CD4-positive, alpha-beta T cell treated with Interleukin-6 at 100 ng/mL for 8 hours (primary cell): ENCODE measurements around the gene KASH5.

ENCODE experiments used
- DNase-seq: peaks from one replicate; pipeline ENCODE4 v3.0.0-alpha.2; 2020; ENCODE audit warnings: mixed read lengths, low spot score

The KASH5 gene

DNA sequence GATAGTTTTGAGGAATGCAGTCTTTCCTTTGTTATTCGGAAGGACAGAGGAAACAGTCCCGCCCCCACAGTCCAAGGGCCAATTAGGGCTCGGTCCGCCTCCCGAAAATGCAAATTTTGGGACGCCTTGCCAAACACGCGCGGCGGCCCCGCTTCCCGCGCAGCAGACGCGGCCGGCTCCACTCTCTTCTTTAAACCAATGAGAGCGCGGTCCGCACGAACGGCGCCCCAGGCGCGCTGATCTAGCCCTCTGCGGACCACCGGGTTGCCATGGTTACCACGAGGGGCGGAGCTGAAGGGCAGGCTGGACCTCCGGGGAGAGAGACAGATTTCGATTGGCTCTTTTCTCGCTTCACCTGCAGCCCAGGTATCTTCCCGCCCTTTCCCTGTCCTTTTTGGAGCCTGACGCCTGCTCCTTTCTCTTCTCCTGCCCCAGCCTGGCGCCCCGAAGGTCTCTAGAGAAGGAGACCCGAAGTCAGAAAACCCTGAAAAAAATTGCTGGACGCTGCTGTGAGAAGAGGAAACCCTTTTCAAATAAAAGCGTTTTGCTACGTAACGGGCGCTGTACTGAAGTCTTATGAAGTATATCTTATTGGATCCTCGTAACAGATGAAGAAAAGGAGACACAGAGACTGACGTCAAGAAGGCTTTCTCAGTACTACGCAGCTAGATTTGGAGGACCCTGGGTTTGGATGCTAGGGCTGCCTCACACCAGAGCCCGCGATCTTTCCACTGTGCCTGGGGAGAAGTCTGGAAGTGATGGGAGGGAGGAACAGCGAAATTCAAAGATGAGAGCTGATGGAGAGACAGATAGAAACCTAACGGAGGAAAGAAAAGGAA is 33.2 kb downstream of the KASH5 start:
- peak; percentile 7 for DNase-seq

DNA sequence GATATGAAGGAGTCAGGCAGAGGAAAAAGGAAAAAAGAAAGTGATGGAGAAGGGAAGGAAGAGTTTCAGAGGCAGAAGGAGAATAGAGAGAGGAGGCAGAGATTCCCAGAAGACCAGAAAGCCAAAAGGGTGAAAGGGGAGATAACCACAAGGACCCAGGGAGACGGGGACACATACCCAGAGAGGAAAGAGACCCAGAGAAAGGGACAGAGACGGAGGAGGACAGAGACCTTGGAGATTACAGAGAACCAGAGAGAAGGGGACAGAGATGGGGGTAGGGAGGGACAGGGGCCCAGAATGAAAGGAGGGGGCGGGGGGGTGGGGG is 33.8 kb downstream of the KASH5 start:
- DNase-seq, result no peak

- peak; percentile 29 for DNase-seq
Measured at GRCh38 chr19:49422407-49423070, 34.5 kb downstream of the KASH5 start.

GRCh38 chr19:49423071-49423984 is 35.3 kb downstream of the KASH5 start, which contains the start of gene PTH2:
Gene PTH2 (minus strand): TSS chr19:49423441. CDS start chr19:49423339, 102 bp downstream.
- DNase-seq, result no peak

DNA sequence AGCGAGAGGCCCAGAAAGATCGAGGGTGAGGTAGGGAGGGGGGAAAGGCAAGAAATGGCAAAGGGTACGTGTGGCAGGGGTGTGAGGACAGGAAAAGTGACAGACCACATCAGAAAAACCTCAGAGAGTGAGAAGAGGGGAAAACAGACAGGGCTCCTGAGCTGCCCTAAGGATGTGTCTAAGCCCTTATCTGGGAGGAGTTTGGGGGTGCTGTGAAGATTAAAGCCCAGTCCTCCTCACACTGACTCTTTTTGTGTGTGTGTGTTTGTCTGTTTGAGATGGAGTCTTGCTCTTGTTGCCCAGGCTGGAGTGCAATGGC is 35.9 kb downstream of the KASH5 start:
- DNase-seq, result peak; percentile 29

DNA sequence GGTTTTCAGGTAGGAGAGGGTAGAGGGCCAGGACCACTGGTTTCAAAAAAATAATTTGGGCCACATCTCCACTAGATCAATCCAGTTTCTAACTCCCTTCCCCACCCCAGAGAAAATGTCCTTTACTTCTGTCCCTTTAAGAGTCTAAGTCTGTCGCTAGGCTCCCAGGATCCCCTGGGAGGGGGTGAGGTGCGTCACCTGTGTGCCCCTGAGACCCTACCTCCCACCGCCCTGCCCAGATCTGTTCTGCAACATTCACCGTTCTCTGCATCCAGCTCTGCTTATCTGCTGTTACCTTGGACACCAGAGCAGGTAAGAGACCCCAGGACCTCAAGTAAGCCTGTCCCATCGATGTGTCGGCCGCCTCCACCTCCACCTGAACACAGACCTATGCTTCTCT is 37.1 kb downstream of the KASH5 start, which contains the start of gene GFY:
GFY (plus strand) TSS at position 211 of the 400 bp plus-strand sequence. CDS start 1,043 bp downstream, outside the sequence.
- no peak for DNase-seq

GRCh38 chr19:49425922-49426592 is 38.0 kb downstream of the KASH5 start:
- DNase-seq, result no peak

GRCh38 chr19:49427339-49427738 is 39.3 kb downstream of the KASH5 start:
- DNase-seq, result no peak

GRCh38 chr19:49427855-49428546 is 40.0 kb downstream of the KASH5 start:
- peak; percentile 20 for DNase-seq

- DNase-seq, result no peak
Measured at GRCh38 chr19:49428547-49429451, 40.8 kb downstream of the KASH5 start.

GRCh38 chr19:49430172-49430677 is 42.2 kb downstream of the KASH5 start:
- DNase-seq, result no peak

DNA sequence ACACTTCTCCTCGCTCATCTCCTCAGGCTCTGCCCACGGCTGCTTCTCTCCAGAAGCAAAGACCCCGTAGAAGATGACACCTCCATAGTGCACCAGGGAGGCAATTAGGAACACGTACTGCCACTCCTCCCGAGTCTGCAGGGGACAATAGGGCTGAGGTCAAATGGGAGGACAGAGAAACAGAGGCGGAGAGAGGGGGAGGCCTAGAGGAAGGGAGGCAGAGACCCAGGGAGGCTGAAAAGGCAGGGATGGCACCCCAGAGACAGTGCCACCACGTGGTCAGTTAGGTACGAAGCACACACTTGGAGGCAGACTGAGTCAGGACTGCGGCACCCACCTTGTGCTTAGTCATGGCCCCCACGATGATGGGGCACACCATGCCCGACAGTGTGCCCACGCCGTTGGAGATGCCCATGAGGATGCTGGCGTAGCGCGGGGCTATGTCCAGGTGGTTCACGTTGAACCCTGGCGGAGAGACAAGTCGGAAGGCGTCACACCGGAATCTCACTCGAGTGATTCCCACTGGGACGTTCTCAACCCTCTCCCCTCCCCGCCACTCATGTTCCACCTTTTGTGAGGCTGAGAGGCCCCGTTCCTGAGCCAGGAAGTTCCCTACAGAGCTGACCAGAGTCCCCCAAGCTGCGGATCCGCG is 42.8 kb downstream of the KASH5 start:
- DNase-seq, result no peak

GRCh38 chr19:49431330-49431749 is 43.3 kb downstream of the KASH5 start:
- no peak for DNase-seq

- peak; percentile 11 for DNase-seq
Measured at GRCh38 chr19:49432141-49433073, 44.4 kb downstream of the KASH5 start.

- DNase-seq, result no peak
Measured at GRCh38 chr19:49433240-49433901, 45.3 kb downstream of the KASH5 start.

DNA sequence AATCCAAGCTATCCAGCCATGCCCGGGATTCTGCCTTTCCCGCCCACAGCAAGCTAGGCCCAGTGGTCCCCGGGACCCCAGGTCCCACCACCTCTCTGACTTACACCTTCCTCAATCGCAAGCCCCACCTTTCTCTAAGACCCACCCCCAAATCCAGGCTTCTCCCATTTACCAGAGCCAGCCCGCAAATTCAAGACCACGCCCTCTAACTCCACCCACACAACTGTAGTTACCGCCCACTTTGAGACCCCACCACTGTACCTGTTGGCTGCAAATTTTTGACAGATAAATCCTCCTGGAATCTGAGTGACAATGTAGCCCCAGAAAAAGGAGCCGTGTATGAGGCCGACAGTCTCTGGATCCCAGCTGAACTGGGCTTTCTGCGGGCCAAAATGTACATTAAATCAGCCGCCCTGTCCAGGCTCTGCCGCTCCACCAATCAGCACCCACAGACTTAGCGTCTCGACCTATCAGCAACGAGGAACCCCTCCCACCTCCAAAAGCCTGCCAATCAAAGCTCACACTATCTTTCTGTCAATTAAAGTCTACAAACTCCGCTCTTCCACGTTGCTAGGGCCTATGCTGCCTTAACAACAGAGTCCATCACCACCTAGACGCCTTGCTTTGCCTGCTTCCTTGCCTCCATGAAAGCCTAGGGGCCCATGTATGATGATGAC is 47.0 kb downstream of the KASH5 start:
- no peak for DNase-seq

- no peak for DNase-seq
Measured at GRCh38 chr19:49435670-49436069, 47.6 kb downstream of the KASH5 start.
